Measurements from ENCODE around the gene POLE4.

The POLE4 gene

GRCh38 chr2:74938264-74938663, 20.2 kb upstream of the POLE4 start:
- no peak for DNase-seq

- no peak for DNase-seq
Measured at GRCh38 chr2:74939919-74940812, 18.3 kb upstream of the POLE4 start.

GRCh38 chr2:74941284-74941683, 17.2 kb upstream of the POLE4 start:
- DNase-seq, result no peak

GRCh38 chr2:74942263-74942662, 16.2 kb upstream of the POLE4 start:
- no peak for DNase-seq

- no peak for DNase-seq
Measured at GRCh38 chr2:74944987-74945787, 13.3 kb upstream of the POLE4 start.

- no peak for DNase-seq
Measured at GRCh38 chr2:74945788-74946331, 12.6 kb upstream of the POLE4 start.

GRCh38 chr2:74947703-74948102, 10.7 kb upstream of the POLE4 start:
- no peak for DNase-seq

GRCh38 chr2:74948779-74949178, 9.7 kb upstream of the POLE4 start:
- no peak for DNase-seq

GRCh38 chr2:74951211-74951754, 7.2 kb upstream of the POLE4 start:
- no peak for DNase-seq

GRCh38 chr2:74952575-74952974, 5.9 kb upstream of the POLE4 start:
- DNase-seq, result no peak

GRCh38 chr2:74953796-74954499, 4.5 kb upstream of the POLE4 start:
- no peak for DNase-seq

- no peak for DNase-seq
Measured at GRCh38 chr2:74954500-74954874, 4.0 kb upstream of the POLE4 start.

- no peak for DNase-seq
Measured at GRCh38 chr2:74957886-74958273, 563 bp upstream of the POLE4 start.

GRCh38 chr2:74959106-74959751, 786 bp downstream of the POLE4 start:
- DNase-seq, result no peak

- DNase-seq, result no peak
Measured at GRCh38 chr2:74966887-74967286, 8.4 kb downstream of the POLE4 start.

- no peak for DNase-seq
Measured at GRCh38 chr2:74975016-74975415, 16.6 kb downstream of the POLE4 start.

GRCh38 chr2:74979844-74980243, 21.4 kb downstream of the POLE4 start:
- no peak for DNase-seq

GRCh38 chr2:74982577-74982976, 24.1 kb downstream of the POLE4 start:
- DNase-seq, result no peak

- no peak for DNase-seq
Measured at GRCh38 chr2:74983631-74984392, 25.4 kb downstream of the POLE4 start.

- DNase-seq, result no peak
Measured at GRCh38 chr2:74984947-74985637, 26.6 kb downstream of the POLE4 start.

Measured in right kidney (tissue), 1 donor.